GM19328 (cell line): ENCODE results near the gene CES2.
"Not testable (repeated sequence)": the region's sequence is repeated elsewhere in the genome, so short reads cannot be mapped to it uniquely, and the experiment has no call there.

ENCODE experiments used
- ATAC-seq: cut with Tn5 transposase; IDR thresholded peaks from one replicate; pipeline ENCODE4 v1.9.1; 2021; ENCODE audit warnings: mild to moderate bottlenecking, moderate library complexity; ENCODE audit not compliant: unreplicated experiment

CES2 gene

GRCh38 chr16:66976746-66977145, 41.4 kb downstream of the CES2 start:
- ATAC-seq, result no peak

DNA sequence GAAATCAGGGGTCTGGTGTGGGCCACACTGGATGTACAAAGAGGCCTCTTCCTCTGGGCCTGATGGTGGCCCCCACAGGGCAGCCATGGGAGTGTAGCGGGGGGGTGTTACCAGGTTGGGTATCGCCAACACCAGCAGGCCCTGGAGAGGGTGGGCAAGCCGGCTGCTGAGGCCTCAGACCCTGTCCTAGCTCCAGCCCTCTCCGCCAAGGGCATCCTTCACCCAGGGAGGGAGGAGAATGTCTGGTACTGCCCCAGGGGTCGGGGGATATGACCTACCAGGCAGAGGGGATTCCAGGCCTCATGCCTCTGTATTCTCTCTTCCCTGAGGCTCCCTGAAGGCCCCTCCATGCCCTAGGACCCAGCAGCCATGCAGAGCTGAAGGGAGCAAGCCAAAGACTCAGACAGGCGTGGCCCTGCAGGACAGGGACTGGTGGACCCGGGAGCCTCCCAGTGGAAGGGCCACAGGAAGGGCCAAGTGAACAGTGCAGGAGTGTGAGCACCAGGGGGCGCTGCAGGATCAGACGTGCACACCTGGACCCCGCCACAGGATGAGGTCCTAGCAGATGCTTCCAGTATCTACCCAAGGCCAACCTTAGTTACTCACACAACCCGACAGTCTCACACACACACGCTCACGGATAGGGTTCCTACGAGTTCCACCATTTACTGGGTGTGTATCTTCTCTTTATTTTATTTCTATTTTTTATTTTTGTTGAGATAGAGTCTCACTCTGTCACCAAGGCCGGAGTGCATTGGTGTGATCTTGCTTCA, 42.2 kb downstream of the CES2 start:
- ATAC-seq, result no peak

- ATAC-seq, result no peak
These were observed 43.8 kb downstream of the CES2 start for GRCh38 chr16:66979011-66979717.

GRCh38 chr16:66983033-66983432, 47.7 kb downstream of the CES2 start:
- ATAC-seq, result no peak

DNA sequence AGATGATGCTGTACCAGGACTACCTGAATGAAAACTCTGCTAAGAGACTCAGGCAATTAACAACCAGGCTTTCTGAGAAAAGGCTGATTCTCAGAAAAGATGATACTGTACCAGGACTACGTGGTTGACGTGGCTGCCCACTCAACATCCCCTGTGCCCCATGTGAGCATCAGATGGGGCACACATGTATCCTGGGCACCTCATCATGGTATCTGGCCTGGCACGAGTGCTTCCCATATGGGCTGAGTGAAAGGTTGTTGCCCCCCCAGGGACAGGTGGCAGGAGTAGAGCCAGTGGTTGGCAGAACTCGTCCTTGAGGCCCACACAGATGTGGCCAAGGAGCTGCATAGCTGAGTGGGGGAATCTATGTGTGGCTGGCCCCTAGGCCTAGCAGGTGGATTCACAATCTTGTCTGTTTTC, 49.6 kb downstream of the CES2 start:
- ATAC-seq, result no peak

- no peak for ATAC-seq
These were observed 51.2 kb downstream of the CES2 start for GRCh38 chr16:66986559-66986958.

DNA sequence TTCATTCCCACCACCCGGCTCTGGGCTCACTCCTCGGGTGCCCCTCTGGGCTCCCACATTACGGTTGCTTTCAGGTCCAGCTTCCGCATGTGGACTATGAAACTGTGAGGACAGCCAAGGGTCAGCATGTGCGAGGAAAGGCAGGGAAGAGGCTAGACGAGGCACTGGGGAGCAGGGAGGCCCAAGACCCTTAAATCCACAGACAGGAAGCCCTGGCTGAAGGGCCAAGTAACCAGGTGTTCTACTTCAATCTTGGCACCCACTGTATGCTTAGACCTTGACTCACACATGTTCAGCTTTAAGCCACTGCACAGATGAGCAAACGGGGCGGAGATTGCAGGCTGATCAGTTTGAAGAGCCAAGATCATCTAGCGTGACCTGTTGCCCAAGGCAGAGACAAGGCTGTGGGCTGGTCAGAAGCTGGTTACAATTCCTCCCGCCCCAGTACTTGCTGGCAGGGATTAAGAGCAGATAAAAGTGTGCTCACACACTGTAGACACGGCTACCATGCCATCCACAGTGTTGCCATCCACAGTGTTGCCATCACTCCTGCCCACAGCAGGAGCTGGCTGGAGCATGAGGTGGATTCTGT, 53.0 kb downstream of the CES2 start, which contains the start of gene CES4A:
Gene CES4A (plus strand): TSS at position 393 of the 592 bp plus-strand sequence. CDS start 184 bp downstream, at position 577.
- ATAC-seq, result no peak

- no peak for ATAC-seq
These were observed 56.3 kb downstream of the CES2 start for GRCh38 chr16:66991545-66992077.

DNA sequence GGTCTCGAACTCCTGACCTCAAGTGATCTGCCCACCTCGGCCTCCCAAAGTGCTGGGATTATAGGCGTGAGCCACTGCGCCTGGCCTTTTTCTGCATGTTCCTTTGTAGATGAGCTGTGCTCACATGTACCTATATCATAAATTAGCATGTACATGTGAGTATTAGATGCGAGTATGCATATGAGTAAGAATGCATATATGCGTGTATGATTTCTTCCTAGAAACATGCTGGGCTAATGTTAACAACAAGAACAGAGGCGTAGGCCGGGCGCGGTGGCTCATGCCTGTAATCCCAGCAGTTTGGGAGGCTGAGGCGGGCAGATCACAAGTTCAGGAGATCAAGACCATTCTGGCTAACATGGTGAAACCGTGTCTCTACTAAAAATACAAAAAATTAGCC, 58.2 kb downstream of the CES2 start:
- ATAC-seq, result not testable (repeated sequence)
